Measurements from ENCODE around the gene OOEP. TPM values are rescaled to one million over a fixed set of nuclear protein-coding genes. Genes with fewer than 3 reads are reported as not detected.

OOEP gene
- total RNA-seq = not detected

DNA sequence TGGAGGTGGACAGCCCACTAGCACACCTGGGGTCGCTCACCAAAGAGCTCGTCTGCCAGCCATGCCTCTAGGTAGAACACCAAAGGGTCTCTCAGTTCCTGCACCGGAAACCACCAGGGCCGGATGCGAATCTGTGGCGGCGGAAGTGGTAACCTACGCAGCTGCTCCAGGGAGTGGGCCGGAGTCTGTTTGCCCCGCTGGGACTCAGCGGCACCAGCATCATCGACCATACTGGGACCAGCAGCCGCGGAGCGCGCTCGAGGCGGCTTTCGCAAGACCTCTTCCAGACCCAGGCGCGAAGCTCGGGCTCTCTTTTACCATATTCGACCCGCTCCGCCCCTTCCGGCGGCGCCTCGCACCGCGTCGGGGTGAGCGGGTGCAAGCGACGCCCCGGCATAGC lies at the start of gene OOEP:
Gene OOEP, minus strand, starts transcription at position 335 of the 400 bp plus-strand sequence. Its CDS starts 105 bp downstream, at position 230.
- Histone ChIP-seq H3K27ac (replicated peaks in 1 of 4) (no peak within 1 kb of the TSS), H3K27me3 (peaks cover 0 to 6% (median 0%) of the 10 kb centered on the region in 4 donors), H3K9me3 (peaks cover 0 to 20% (median 12%) of the 10 kb centered on the region in 4 donors), H3K4me1 (no peaks in the 10 kb centered on the region), H3K4me3 (no peak within 1 kb of the TSS), H3K36me3 (no peaks in the 10 kb centered on the region)
- 96% methylated on average over 34 of the region's 36 CpGs for WGBS
- DNase-seq (ENCODE audit: extremely low spot score) = no peak
- intact Hi-C loops (cut with DNase I) = no loop called here
- TF ChIP-seq POLR2A (IDR thresholded peaks at IDR 0.05; ENCODE audit: low read depth) = no peak
- TF ChIP-seq POLR2AphosphoS5 (IDR thresholded peaks at IDR 0.05) = no peak
- TF ChIP-seq EP300 (IDR thresholded peaks at IDR 0.05) = no peak
- TF ChIP-seq CTCF (IDR thresholded peaks at IDR 0.05) = no peak

- H3K4me1 ChIP-seq = no peaks in the 10 kb centered on the region
- WGBS = 92% methylated on average over 11 of the region's 11 CpGs
- H3K36me3 ChIP-seq = peaks cover 0 to 26% (median 7%) of the 10 kb centered on the region in 4 donors
- H3K27me3 ChIP-seq = no peaks in the 10 kb centered on the region
- DNase-seq (ENCODE audit: extremely low spot score) = no peak
- H3K9me3 ChIP-seq = no peaks in the 10 kb centered on the region
- intact Hi-C loops (cut with DNase I) = no loop called here
- no peak overlapping the region for H3K4me3 ChIP-seq
- H3K27ac ChIP-seq (replicated peaks in 1 of 4) = no peak overlapping the region
- TF ChIP-seq CTCF (IDR thresholded peaks at IDR 0.05) = no peak
- TF ChIP-seq POLR2A (IDR thresholded peaks at IDR 0.05; ENCODE audit: low read depth) = no peak
- TF ChIP-seq POLR2AphosphoS5 (IDR thresholded peaks at IDR 0.05) = no peak
- no peak for TF ChIP-seq EP300 (IDR thresholded peaks at IDR 0.05)
Measured at GRCh38 chr6:73418081-73418741, 48.5 kb upstream of the OOEP start.

GRCh38 chr6:73413102-73413501 lies 43.4 kb upstream of the OOEP start:
- no peak for DNase-seq (ENCODE audit: extremely low spot score)
- H3K4me3 ChIP-seq = no peak overlapping the region
- H3K27ac ChIP-seq (replicated peaks in 1 of 4) = no peak overlapping the region
- no peaks in the 10 kb centered on the region for H3K4me1 ChIP-seq
- H3K36me3 ChIP-seq = peaks cover 0 to 12% (median 0%) of the 10 kb centered on the region in 4 donors
- TF ChIP-seq CTCF (IDR thresholded peaks at IDR 0.05) (no peak), POLR2A (IDR thresholded peaks at IDR 0.05; ENCODE audit: low read depth) (no peak), EP300 (IDR thresholded peaks at IDR 0.05) (no peak), POLR2AphosphoS5 (IDR thresholded peaks at IDR 0.05) (no peak)
- H3K27me3 ChIP-seq = no peaks in the 10 kb centered on the region
- intact Hi-C loops (cut with DNase I) = no loop called here
- no peaks in the 10 kb centered on the region for H3K9me3 ChIP-seq
- 83% methylated on average over 3 of the region's 3 CpGs for WGBS

- Histone ChIP-seq H3K9me3 (no peaks in the 10 kb centered on the region), H3K27me3 (no peaks in the 10 kb centered on the region), H3K27ac (replicated peaks in 1 of 4) (no peak overlapping the region), H3K4me3 (no peak overlapping the region), H3K4me1 (no peaks in the 10 kb centered on the region), H3K36me3 (peaks cover 0 to 4% (median 0%) of the 10 kb centered on the region in 4 donors)
- intact Hi-C loops (cut with DNase I) = no loop called here
- 95% methylated on average over 1 of the region's 1 CpG for WGBS
- DNase-seq (ENCODE audit: extremely low spot score) = no peak
- no peak for TF ChIP-seq EP300 (IDR thresholded peaks at IDR 0.05)
- TF ChIP-seq CTCF (IDR thresholded peaks at IDR 0.05) = no peak
- TF ChIP-seq POLR2A (IDR thresholded peaks at IDR 0.05; ENCODE audit: low read depth) = no peak
- TF ChIP-seq POLR2AphosphoS5 (IDR thresholded peaks at IDR 0.05) = no peak
Measured at GRCh38 chr6:73409395-73409794, 39.7 kb upstream of the OOEP start.

- no peak for DNase-seq (ENCODE audit: extremely low spot score)
- intact Hi-C loops (cut with DNase I) = no loop called here
- no peak overlapping the region for H3K4me3 ChIP-seq
- no peaks in the 10 kb centered on the region for H3K9me3 ChIP-seq
- no peaks in the 10 kb centered on the region for H3K4me1 ChIP-seq
- no peak overlapping the region for H3K27ac ChIP-seq (replicated peaks in 1 of 4)
- H3K36me3 ChIP-seq = peaks cover 0 to 3% (median 0%) of the 10 kb centered on the region in 4 donors
- TF ChIP-seq POLR2A (IDR thresholded peaks at IDR 0.05; ENCODE audit: low read depth) (no peak), EP300 (IDR thresholded peaks at IDR 0.05) (no peak), POLR2AphosphoS5 (IDR thresholded peaks at IDR 0.05) (no peak), CTCF (IDR thresholded peaks at IDR 0.05) (no peak)
- H3K27me3 ChIP-seq = no peaks in the 10 kb centered on the region
Measured at GRCh38 chr6:73400656-73401055, 31.0 kb upstream of the OOEP start.

Data from esophagus muscularis mucosa (tissue), 4 donors.